Mesendoderm (in vitro differentiated cells): ENCODE measurements around the gene IQCK.

Experiments used
- DNase-seq: peaks from one replicate; pipeline ENCODE4 v3.0.0; 2013
- H2AK5ac ChIP-seq: 2 replicates; pipeline ENCODE4 v1.6.1; 2013; ENCODE audit warnings: low read length, inconsistent platforms
- H2BK120ac ChIP-seq: 2 replicates; pipeline ENCODE4 v1.6.1; 2013; ENCODE audit warnings: low read depth, mild to moderate bottlenecking, low read length, moderate library complexity, mixed read lengths
- H2BK15ac ChIP-seq: replicated peaks from 2 replicates; pipeline ENCODE4 v1.6.1; 2013; ENCODE audit warnings: low read depth, mild to moderate bottlenecking, moderate library complexity
- H2BK5ac ChIP-seq: 2 replicates; pipeline ENCODE4 v1.6.1; 2013; ENCODE audit warnings: low read length, inconsistent platforms
- H3K18ac ChIP-seq: 2 replicates; pipeline ENCODE4 v1.6.1; 2013; ENCODE audit warnings: mild to moderate bottlenecking, low read length, mixed read lengths
- H3K23ac ChIP-seq: one replicate; pipeline ENCODE4 v1.6.1; 2013; ENCODE audit warnings: low read length
- H3K27ac ChIP-seq: 2 replicates; pipeline ENCODE4 v1.5.1; 2013; ENCODE audit warnings: low read depth, mild to moderate bottlenecking, inconsistent platforms, low read length, moderate library complexity
- H3K27me3 ChIP-seq: 2 replicates; pipeline ENCODE4 v1.6.1; 2013; ENCODE audit warnings: low read length, control low read depth, mild to moderate bottlenecking, inconsistent platforms; ENCODE audit not compliant: insufficient read depth, poor library complexity
- H3K36me3 ChIP-seq: 2 replicates; pipeline ENCODE4 v1.6.1; 2013; ENCODE audit warnings: low read length, inconsistent platforms; ENCODE audit not compliant: control insufficient read depth, insufficient read depth
- H3K4ac ChIP-seq: one replicate; pipeline ENCODE4 v1.6.1; 2013; ENCODE audit warnings: low read depth, mild to moderate bottlenecking, low read length, moderate library complexity
- H3K4me1 ChIP-seq: 2 replicates; pipeline ENCODE4 v1.6.1; 2013; ENCODE audit warnings: low read depth, low read length, inconsistent platforms; ENCODE audit not compliant: control insufficient read depth
- H3K4me2 ChIP-seq: 2 replicates; pipeline ENCODE4 v1.6.1; 2013; ENCODE audit warnings: low read length
- H3K4me3 ChIP-seq: 2 replicates; pipeline ENCODE4 v1.5.1; 2013; ENCODE audit warnings: mild to moderate bottlenecking, low read length
- H3K56ac ChIP-seq: one replicate; pipeline ENCODE4 v1.6.1; 2013; ENCODE audit warnings: low read length
- H3K79me1 ChIP-seq: 2 replicates; pipeline ENCODE4 v1.6.1; 2013; ENCODE audit warnings: low read length, inconsistent platforms
- H3K79me2 ChIP-seq: 2 replicates; pipeline ENCODE4 v1.6.1; 2013; ENCODE audit warnings: mild to moderate bottlenecking, low read length; ENCODE audit not compliant: control insufficient read depth, insufficient read depth
- H3K9ac ChIP-seq: 2 replicates; pipeline ENCODE4 v1.6.1; 2013; ENCODE audit warnings: low read length, inconsistent platforms
- H4K5ac ChIP-seq: one replicate; pipeline ENCODE4 v1.6.1; 2013; ENCODE audit warnings: low read length
- H4K8ac ChIP-seq: one replicate; pipeline ENCODE4 v1.6.1; 2013; ENCODE audit warnings: low read depth, mild to moderate bottlenecking, control low read depth, low read length, moderate library complexity
- WGBS: extraction: QIAGEN DNeasy Blood & Tissue Kit; methylation state at CpG from one replicate; pipeline ENCODE4 v1.1.7; 2013; ENCODE audit warnings: low lambda C conversion rate, missing lambda C conversion rate; ENCODE audit not compliant: insufficient coverage; ENCODE audit errors: extremely low coverage; 5-methylcytosine and 5-hydroxymethylcytosine counted together

The IQCK gene

GRCh38 chr16:19696961-19697360 lies 21.1 kb upstream of the IQCK start:
- Histone ChIP-seq H3K4me3 (no peak overlapping the region), H3K4ac (no peak overlapping the region), H3K56ac (no peak overlapping the region), H4K5ac (no peak overlapping the region), H3K27me3 (no peaks in the 10 kb centered on the region), H2BK5ac (no peak overlapping the region), H2BK15ac (no peak overlapping the region), H3K18ac (no peak overlapping the region), H3K27ac (no peak overlapping the region), H3K23ac (no peak overlapping the region), H3K36me3 (peaks cover 6% of the 10 kb centered on the region), H2BK120ac (no peak overlapping the region), H3K4me2 (no peak overlapping the region), H3K79me2 (no peaks in the 10 kb centered on the region), H3K4me1 (no peaks in the 10 kb centered on the region), H2AK5ac (no peak overlapping the region), H3K9ac (no peak overlapping the region), H4K8ac (no peak overlapping the region), H3K79me1 (no peaks in the 10 kb centered on the region)
- WGBS = no CpG with 5 or more reads among the region's 15 CpGs
- DNase-seq = no peak

GRCh38 chr16:19697756-19698318 lies 20.2 kb upstream of the IQCK start:
- no peak overlapping the region for H2BK120ac ChIP-seq
- no peak overlapping the region for H3K4me3 ChIP-seq
- no peaks in the 10 kb centered on the region for H3K79me1 ChIP-seq
- no peak overlapping the region for H3K9ac ChIP-seq
- H3K4ac ChIP-seq = no peak overlapping the region
- peaks cover 6% of the 10 kb centered on the region for H3K36me3 ChIP-seq
- no peak overlapping the region for H2BK5ac ChIP-seq
- H3K4me1 ChIP-seq = no peaks in the 10 kb centered on the region
- H2AK5ac ChIP-seq = no peak overlapping the region
- DNase-seq = no peak
- no peak overlapping the region for H3K18ac ChIP-seq
- no peaks in the 10 kb centered on the region for H3K79me2 ChIP-seq
- no peak overlapping the region for H3K4me2 ChIP-seq
- no peak overlapping the region for H3K23ac ChIP-seq
- no peak overlapping the region for H2BK15ac ChIP-seq
- no peak overlapping the region for H3K56ac ChIP-seq
- no peak overlapping the region for H4K5ac ChIP-seq
- no peak overlapping the region for H4K8ac ChIP-seq
- H3K27ac ChIP-seq = no peak overlapping the region
- WGBS = no CpG with 5 or more reads among the region's 8 CpGs
- H3K27me3 ChIP-seq = no peaks in the 10 kb centered on the region

- H3K79me2 ChIP-seq = no peaks in the 10 kb centered on the region
- H3K4ac ChIP-seq = no peak overlapping the region
- no peak overlapping the region for H3K4me3 ChIP-seq
- DNase-seq = no peak
- no peaks in the 10 kb centered on the region for H3K27me3 ChIP-seq
- no CpG with 5 or more reads among the region's 19 CpGs for WGBS
- H4K5ac ChIP-seq = no peak overlapping the region
- no peak overlapping the region for H3K18ac ChIP-seq
- no peak overlapping the region for H3K27ac ChIP-seq
- no peak overlapping the region for H2AK5ac ChIP-seq
- H2BK15ac ChIP-seq = no peak overlapping the region
- H4K8ac ChIP-seq = no peak overlapping the region
- H2BK5ac ChIP-seq = no peak overlapping the region
- H3K79me1 ChIP-seq = peaks cover 4% of the 10 kb centered on the region
- H3K4me2 ChIP-seq = no peak overlapping the region
- H3K56ac ChIP-seq = no peak overlapping the region
- peaks cover 8% of the 10 kb centered on the region for H3K36me3 ChIP-seq
- no peak overlapping the region for H3K23ac ChIP-seq
- H3K4me1 ChIP-seq = no peaks in the 10 kb centered on the region
- no peak overlapping the region for H3K9ac ChIP-seq
- no peak overlapping the region for H2BK120ac ChIP-seq
Measured at GRCh38 chr16:19698480-19699465, 19.3 kb upstream of the IQCK start.

- Histone ChIP-seq H2BK120ac (no peak overlapping the region), H3K4me1 (no peaks in the 10 kb centered on the region), H3K23ac (no peak overlapping the region), H3K79me2 (peaks cover under 1% of the 10 kb centered on the region), H4K8ac (no peak overlapping the region), H3K56ac (no peak overlapping the region), H2AK5ac (no peak overlapping the region), H3K36me3 (peaks cover 8% of the 10 kb centered on the region), H3K4ac (no peak overlapping the region), H3K9ac (no peak overlapping the region), H3K4me2 (no peak overlapping the region), H2BK5ac (no peak overlapping the region), H2BK15ac (no peak overlapping the region), H3K18ac (no peak overlapping the region), H3K4me3 (no peak overlapping the region), H3K79me1 (peaks cover 5% of the 10 kb centered on the region), H3K27ac (no peak overlapping the region), H3K27me3 (no peaks in the 10 kb centered on the region), H4K5ac (no peak overlapping the region)
- no CpG with 5 or more reads among the region's 8 CpGs for WGBS
- no peak for DNase-seq
Measured at GRCh38 chr16:19699472-19699871, 18.6 kb upstream of the IQCK start.

GRCh38 chr16:19700319-19700781 lies 17.7 kb upstream of the IQCK start:
- Histone ChIP-seq H2AK5ac (no peak overlapping the region), H3K4me3 (no peak overlapping the region), H3K18ac (no peak overlapping the region), H3K27me3 (no peaks in the 10 kb centered on the region), H3K4me1 (no peaks in the 10 kb centered on the region), H2BK120ac (no peak overlapping the region), H4K8ac (no peak overlapping the region), H3K23ac (no peak overlapping the region), H3K9ac (no peak overlapping the region), H3K4me2 (no peak overlapping the region), H3K36me3 (peaks cover 16% of the 10 kb centered on the region), H2BK15ac (no peak overlapping the region), H2BK5ac (no peak overlapping the region), H3K79me1 (peaks cover 13% of the 10 kb centered on the region), H4K5ac (no peak overlapping the region), H3K79me2 (peaks cover 2% of the 10 kb centered on the region), H3K56ac (no peak overlapping the region), H3K27ac (no peak overlapping the region), H3K4ac (no peak overlapping the region)
- no peak for DNase-seq
- WGBS = no CpG with 5 or more reads among the region's 6 CpGs
